Stomach smooth muscle (tissue), 2 donors: ENCODE data around the gene SMIM14.

Source experiments
- H3K27ac ChIP-seq: one replicate; pipeline ENCODE4 v1.7.0; 2013; ENCODE audit warnings: mild to moderate bottlenecking, low read length, inconsistent platforms
- H3K27me3 ChIP-seq, 2 donors: one replicate each; pipeline ENCODE4 v1.7.0; 2013; ENCODE audit warnings: low read length in 2 of 2; ENCODE audit not compliant: insufficient read depth in 2 of 2, control insufficient read depth in 1 of 2
- H3K36me3 ChIP-seq, 2 donors: one replicate each; pipeline ENCODE4 v1.7.0; 2013; ENCODE audit warnings: low read length in 2 of 2; ENCODE audit not compliant: control insufficient read depth in 2 of 2, insufficient read depth in 2 of 2
- H3K4me1 ChIP-seq: one replicate; pipeline ENCODE4 v1.7.0; 2013; ENCODE audit warnings: low read length; ENCODE audit not compliant: control insufficient read depth, insufficient read depth
- H3K4me3 ChIP-seq, 2 donors: one replicate each; pipeline ENCODE4 v1.7.0; 2013; ENCODE audit warnings: low read length in 2 of 2
- H3K9ac ChIP-seq, 2 donors: one replicate each; pipeline ENCODE4 v1.7.0; 2013; ENCODE audit warnings: low read length in 2 of 2, mild to moderate bottlenecking in 1 of 2
- H3K9me3 ChIP-seq, 2 donors: one replicate each; pipeline ENCODE4 v1.7.0; 2013; ENCODE audit warnings: low read length in 2 of 2; ENCODE audit not compliant: control insufficient read depth in 2 of 2
- donor health status: healthy.
- donor health status: Pancreatic carcinoma.

Gene SMIM14

DNA sequence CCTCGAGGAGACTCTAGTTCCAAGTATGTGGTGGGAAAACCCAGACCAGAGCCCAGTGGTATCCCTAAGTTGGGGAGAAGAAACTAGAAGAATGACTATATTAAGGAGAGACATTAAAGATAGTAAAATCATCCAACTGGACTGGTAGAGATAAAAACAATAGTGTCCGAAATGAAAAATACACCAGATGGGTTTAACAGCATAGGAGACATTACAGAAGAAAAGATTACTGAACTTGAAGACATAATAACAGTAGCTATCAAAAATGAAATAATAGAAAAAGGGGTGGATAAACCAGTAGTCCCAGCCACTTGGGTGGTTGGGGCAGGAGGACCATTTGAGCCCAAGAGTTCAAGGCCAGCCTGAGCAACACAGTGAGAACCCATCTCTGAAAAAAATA is 31.9 kb downstream of the SMIM14 start:
- no peaks in the 10 kb centered on the region for H3K27me3 ChIP-seq
- no peak overlapping the region for H3K27ac ChIP-seq
- peaks cover 0 to 6% of the 10 kb centered on the region in 2 donors for H3K36me3 ChIP-seq

DNA sequence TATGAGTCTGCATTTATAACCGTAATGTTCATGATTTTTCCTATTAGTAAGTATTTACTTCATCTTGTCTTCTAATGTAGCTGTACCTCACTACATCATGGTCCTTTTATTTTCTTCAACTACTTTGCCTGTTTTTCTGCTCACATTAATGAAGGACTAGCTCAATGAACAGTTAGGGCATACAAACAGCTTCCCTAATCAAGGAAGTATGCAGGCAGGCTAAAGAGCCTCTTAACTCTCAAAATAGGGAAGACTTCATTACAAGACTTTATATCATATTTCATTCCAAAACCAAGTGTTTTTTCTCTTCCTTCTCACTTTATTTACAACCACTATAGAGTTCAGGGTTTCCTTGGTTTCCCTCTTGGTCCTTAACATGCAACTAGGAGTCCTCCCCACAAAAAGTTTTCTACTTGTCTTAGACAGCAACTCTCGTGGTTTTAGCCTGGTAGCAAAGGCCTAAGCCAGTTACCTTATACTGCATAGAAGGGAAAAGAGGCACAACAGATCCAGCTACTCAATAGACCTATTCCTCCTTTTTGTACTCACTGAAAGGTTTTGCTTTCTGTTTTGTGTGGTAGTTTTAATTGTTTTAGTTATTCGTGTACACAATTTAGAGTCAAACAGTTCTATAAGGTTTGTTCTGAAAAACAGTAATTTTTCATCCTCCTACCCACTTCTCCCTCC is 40.8 kb downstream of the SMIM14 start:
- no peaks in the 10 kb centered on the region for H3K27me3 ChIP-seq
- no peaks in the 10 kb centered on the region for H3K9me3 ChIP-seq
- H3K36me3 ChIP-seq = peaks cover 0 to 6% of the 10 kb centered on the region in 2 donors
- H3K27ac ChIP-seq = no peak overlapping the region
- no peak overlapping the region for H3K9ac ChIP-seq
- no peak overlapping the region for H3K4me3 ChIP-seq
- no peaks in the 10 kb centered on the region for H3K4me1 ChIP-seq

More for the DNA sequence above, 31.9 kb downstream of the SMIM14 start:
- Histone ChIP-seq H3K9me3 (no peaks in the 10 kb centered on the region), H3K9ac (no peak overlapping the region), H3K4me1 (no peaks in the 10 kb centered on the region), H3K4me3 (no peak overlapping the region)

DNA sequence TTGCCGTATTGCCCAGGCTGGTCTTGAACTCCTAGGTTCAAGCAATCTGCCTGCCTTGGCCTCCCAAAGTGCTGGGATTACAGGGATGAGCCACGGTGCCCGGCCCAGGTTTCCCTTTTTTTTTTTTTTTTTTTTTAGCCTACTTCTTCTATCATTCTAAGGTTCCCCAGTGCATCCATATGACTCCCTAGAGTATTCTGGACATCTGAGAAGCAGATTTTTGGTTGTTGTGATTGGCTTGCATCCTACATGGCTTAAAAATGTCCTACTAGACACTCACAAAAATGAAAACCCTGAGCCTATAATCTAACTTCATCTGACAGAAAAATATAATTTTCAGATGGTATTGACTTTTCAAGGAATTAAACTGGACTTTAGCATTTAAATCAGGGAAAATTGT is 41.7 kb downstream of the SMIM14 start:
- Histone ChIP-seq H3K27ac (no peak overlapping the region), H3K4me3 (no peak overlapping the region), H3K36me3 (peaks cover 0 to 6% of the 10 kb centered on the region in 2 donors), H3K9ac (no peak overlapping the region), H3K4me1 (no peaks in the 10 kb centered on the region), H3K27me3 (no peaks in the 10 kb centered on the region), H3K9me3 (no peaks in the 10 kb centered on the region)

DNA sequence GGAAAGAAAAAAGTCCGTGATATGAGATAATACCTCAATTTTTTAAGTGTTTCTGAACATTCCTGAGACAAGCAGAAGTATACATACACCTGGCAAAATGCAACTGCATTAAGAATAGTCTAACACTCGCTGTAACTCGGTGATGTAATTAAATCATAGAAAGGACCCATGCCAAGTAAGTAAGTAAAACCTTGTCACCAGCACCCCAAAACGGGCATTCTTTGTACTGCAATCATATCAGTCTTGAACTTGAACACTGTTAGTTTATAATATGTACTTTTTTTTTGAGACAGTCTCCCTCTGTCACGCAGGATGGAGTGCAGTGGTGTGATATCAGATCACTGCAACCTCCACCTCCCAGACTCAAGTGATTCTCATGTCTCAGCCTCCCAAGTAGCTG is 47.4 kb downstream of the SMIM14 start:
- no peak overlapping the region for H3K9ac ChIP-seq
- no peaks in the 10 kb centered on the region for H3K9me3 ChIP-seq
- no peak overlapping the region for H3K27ac ChIP-seq
- H3K4me3 ChIP-seq = no peak overlapping the region
- H3K27me3 ChIP-seq = no peaks in the 10 kb centered on the region
- H3K4me1 ChIP-seq = no peaks in the 10 kb centered on the region
- H3K36me3 ChIP-seq = no peaks in the 10 kb centered on the region

DNA sequence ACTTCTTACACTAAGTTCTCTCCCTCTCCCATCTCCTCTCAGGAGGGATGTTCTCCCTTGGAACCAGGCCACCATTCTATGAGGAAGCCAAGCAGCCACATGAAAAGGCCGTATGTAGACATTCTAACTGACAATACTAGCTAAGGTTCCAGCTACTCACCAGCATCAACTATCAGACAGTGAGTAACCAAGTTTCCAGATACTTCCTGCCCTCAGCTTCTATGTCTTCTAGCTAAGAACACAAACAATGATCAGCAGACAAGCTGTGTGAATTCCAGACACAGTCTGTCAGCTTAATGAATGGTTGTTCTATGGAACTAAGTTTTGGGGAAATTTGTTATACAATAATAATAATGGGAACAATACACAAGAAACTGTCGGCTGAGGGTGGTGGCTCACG is 50.8 kb downstream of the SMIM14 start:
- Histone ChIP-seq H3K9ac (no peak overlapping the region), H3K4me3 (no peak overlapping the region), H3K9me3 (no peaks in the 10 kb centered on the region), H3K27ac (no peak overlapping the region), H3K27me3 (no peaks in the 10 kb centered on the region), H3K4me1 (no peaks in the 10 kb centered on the region), H3K36me3 (peaks cover 0 to 2% of the 10 kb centered on the region in 2 donors)

DNA sequence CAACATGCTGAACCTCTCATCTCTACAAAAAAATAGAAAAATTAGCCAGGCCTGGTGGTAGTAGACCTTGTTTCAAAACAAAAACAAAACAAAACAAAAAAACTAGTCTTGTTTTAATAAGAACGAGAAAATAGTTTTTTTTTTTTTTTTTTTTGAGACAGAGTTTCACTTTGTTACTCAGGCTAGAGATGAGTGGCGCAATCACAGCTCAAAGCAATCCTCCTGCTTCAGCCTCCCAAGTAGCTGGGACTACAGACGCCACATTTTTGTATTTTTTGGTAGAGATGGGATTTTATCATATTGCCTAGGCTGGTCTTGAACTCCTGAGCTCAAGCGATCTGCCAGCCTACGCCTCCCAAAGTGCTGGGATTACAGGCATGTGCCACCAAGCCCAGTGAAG is 63.7 kb downstream of the SMIM14 start:
- Histone ChIP-seq H3K4me1 (no peaks in the 10 kb centered on the region), H3K9me3 (no peaks in the 10 kb centered on the region)

DNA sequence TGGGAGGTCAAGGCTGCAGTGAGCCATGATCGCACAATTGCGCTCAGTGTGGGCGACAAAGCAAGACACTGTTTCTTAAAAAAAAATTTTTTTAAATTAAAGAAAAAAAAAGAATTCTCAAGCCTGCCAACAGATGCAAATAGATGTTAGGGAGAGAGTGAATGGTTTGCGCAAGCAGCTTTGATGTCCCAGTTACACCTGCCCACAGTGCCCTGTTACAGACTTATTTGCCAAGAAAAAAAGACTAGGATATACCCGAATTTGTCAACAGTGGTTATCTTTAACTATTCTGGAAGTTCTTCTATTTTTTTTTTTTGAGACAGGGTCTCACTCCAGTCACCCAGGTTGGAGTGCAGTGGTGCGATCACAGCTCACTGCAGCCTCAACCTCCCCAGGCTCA is 67.2 kb downstream of the SMIM14 start:
- Histone ChIP-seq H3K4me1 (no peaks in the 10 kb centered on the region), H3K9ac (no peak overlapping the region), H3K27ac (no peak overlapping the region)

More for the DNA sequence above, 63.7 kb downstream of the SMIM14 start:
- H3K27me3 ChIP-seq = no peaks in the 10 kb centered on the region
- H3K27ac ChIP-seq = no peak overlapping the region
- peaks cover 3 to 4% of the 10 kb centered on the region in 2 donors for H3K36me3 ChIP-seq
- H3K4me3 ChIP-seq = no peak overlapping the region
- H3K9ac ChIP-seq = no peak overlapping the region

DNA sequence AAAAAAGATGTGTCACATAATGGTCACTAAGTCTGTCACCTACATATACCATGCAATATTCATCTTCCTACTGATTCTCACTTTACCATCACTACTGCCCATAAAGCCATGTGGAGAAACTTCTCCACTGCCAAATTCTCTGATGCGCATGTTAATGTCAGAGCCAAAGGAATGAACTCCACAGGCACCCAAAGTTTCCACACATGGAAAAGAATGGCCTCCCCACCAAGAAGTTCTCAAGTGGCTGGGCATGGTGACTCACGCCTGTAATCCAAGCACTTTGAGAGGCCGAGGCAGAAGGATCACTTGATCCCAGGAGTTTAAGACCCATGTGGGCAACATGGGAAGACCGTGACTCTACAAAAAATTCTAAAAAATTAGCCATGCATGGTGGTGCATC is 67.6 kb downstream of the SMIM14 start:
- H3K4me3 ChIP-seq = no peak overlapping the region
- H3K36me3 ChIP-seq = peaks cover 5 to 8% of the 10 kb centered on the region in 2 donors
- no peaks in the 10 kb centered on the region for H3K9me3 ChIP-seq
- no peaks in the 10 kb centered on the region for H3K27me3 ChIP-seq
- no peak overlapping the region for H3K9ac ChIP-seq
- no peaks in the 10 kb centered on the region for H3K4me1 ChIP-seq
- H3K27ac ChIP-seq = no peak overlapping the region

More for the DNA sequence above, 67.2 kb downstream of the SMIM14 start:
- Histone ChIP-seq H3K36me3 (peaks cover 3 to 4% of the 10 kb centered on the region in 2 donors), H3K9me3 (no peaks in the 10 kb centered on the region), H3K4me3 (no peak overlapping the region), H3K27me3 (no peaks in the 10 kb centered on the region)

DNA sequence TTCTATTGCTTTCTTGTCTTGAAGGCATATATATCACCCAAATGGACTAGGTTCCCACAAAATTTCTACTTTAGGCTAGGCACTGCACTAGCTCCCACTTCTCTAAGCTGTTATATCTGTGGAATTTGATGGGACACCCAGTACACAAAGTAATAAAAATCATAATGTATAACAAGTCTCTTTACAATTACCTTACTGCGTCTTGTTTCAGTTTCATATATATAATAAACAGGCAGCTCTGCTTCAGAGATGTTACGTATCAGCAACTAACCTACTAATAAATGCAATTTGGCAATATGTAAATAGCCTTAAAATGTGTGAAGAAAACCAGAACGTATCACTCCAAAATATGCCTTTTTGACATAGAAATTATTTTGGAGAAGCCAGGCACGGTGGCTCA is 69.5 kb downstream of the SMIM14 start:
- H3K9ac ChIP-seq = no peak overlapping the region
- no peak overlapping the region for H3K27ac ChIP-seq
- no peaks in the 10 kb centered on the region for H3K27me3 ChIP-seq
- no peaks in the 10 kb centered on the region for H3K4me1 ChIP-seq
- H3K9me3 ChIP-seq = no peaks in the 10 kb centered on the region
- H3K4me3 ChIP-seq = no peak overlapping the region
- H3K36me3 ChIP-seq = peaks cover 6 to 16% of the 10 kb centered on the region in 2 donors

DNA sequence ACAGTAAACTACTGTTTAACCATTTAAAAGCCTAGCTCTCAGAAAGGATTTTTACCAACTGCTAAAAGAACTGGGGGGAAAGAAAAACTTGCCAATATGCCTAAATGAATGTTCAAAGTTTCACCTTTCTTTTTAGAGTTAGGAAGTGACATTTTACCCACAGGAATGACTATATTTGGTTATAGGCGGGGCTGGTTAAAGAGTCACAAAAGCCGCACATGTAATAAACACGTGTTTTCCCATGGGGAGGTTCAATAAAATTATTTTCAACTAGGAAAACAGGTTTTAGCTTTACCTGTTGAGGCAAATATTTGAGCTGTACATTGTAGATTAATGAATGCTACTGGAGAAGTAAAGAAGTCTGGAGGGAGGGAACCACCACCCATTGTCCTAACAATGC is 69.9 kb downstream of the SMIM14 start:
- no peak overlapping the region for H3K27ac ChIP-seq
- H3K36me3 ChIP-seq = peaks cover 6 to 16% of the 10 kb centered on the region in 2 donors
- no peaks in the 10 kb centered on the region for H3K27me3 ChIP-seq

DNA sequence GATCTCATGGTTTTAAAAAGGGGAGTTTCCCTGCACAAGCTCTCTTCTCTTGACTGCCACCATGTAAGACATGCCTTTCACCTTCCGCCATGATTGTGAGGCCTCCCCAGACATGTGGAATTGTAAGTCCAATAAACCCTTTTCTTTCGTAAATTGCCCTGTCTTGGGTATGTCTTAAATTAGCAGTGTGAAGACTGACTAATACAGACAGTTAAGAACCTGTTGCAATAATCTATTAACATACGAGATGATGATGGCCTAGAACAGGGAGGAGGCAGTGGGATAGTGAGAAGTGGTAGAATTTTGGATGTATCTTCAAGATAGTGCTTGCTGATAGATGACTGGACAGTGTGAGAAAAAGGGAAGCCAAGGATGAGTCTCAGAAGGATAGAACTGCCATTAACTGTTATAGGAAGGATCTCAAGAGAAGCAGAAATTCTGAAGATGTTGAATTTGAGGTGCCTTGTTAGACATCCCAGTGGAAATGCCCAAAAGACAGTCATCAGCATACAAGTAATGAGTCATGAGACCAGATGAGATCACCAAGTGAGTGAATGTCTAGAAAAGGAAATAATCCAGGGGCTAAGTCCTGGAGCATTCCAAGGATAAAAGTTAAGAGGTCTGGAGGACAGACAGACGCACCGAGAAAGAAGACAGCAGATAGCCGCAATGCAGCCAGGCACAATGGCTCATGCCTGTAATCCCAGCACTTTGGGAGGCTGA is 72.6 kb downstream of the SMIM14 start:
- H3K27ac ChIP-seq = no peak overlapping the region
- no peaks in the 10 kb centered on the region for H3K9me3 ChIP-seq
- no peak overlapping the region for H3K9ac ChIP-seq
- H3K36me3 ChIP-seq = peaks cover 3 to 14% of the 10 kb centered on the region in 2 donors
- no peak overlapping the region for H3K4me3 ChIP-seq
- H3K27me3 ChIP-seq = no peaks in the 10 kb centered on the region
- H3K4me1 ChIP-seq = no peaks in the 10 kb centered on the region

More for the DNA sequence above, 69.9 kb downstream of the SMIM14 start:
- Histone ChIP-seq H3K4me1 (no peaks in the 10 kb centered on the region), H3K4me3 (no peak overlapping the region), H3K9ac (no peak overlapping the region), H3K9me3 (no peaks in the 10 kb centered on the region)
